ENCODE data around the gene TYK2.
"Not testable (repeated sequence)": the region's sequence is repeated elsewhere in the genome, so short reads cannot be mapped to it uniquely, and the experiment has no call there.

GRCh38 chr19:10411224-10411623 lies 30.9 kb upstream of the TYK2 start:
- not testable (repeated sequence) for TF ChIP-seq CTCF (conservative IDR thresholded peaks at IDR 0.05; ENCODE audit: low read depth, low read length); BHLHE40 (IDR thresholded peaks at IDR 0.05; ENCODE audit: low read depth, low read length)

Measured in IMR-90 (cell line).